Activated T-helper 1 cell treated with anti-CD3 and anti-CD28 coated beads, Interleukin-12 subunit alpha, Interleukin-12 subunit beta, Interleukin-2, Interleukin-4 antibody, amounts not matched to agents 30 ng/mL and 10 ng/mL and 1 ng/mL, durations not matched to agents 14 hours and 24 hours and 36 hours (primary cell): ENCODE data around the gene OR6P1. TPM values are rescaled to one million over a fixed set of nuclear protein-coding genes. Genes with fewer than 3 reads are reported as not detected.

Experiments
- DNase-seq: peaks from one replicate; pipeline ENCODE4 v3.0.0; 2021; ENCODE audit warnings: low spot score
- H3K27ac Mint-ChIP-seq: one replicate; pipeline ENCODE4 v1.8.0; 2021; ENCODE audit warnings: mild to moderate bottlenecking, mixed read lengths
- H3K27me3 Mint-ChIP-seq: one replicate; pipeline ENCODE4 v1.8.0; 2022; ENCODE audit warnings: mild to moderate bottlenecking, moderate library complexity, mixed read lengths; ENCODE audit not compliant: insufficient read depth
- H3K36me3 Mint-ChIP-seq: one replicate; pipeline ENCODE4 v1.8.0; 2021; ENCODE audit warnings: low read depth, mixed read lengths
- H3K4me1 Mint-ChIP-seq: one replicate; pipeline ENCODE4 v1.8.0; 2021; ENCODE audit warnings: low read depth, mixed read lengths
- H3K4me3 Mint-ChIP-seq: one replicate; pipeline ENCODE4 v1.8.0; 2021; ENCODE audit warnings: mild to moderate bottlenecking, moderate library complexity, mixed read lengths
- H3K9me3 Mint-ChIP-seq: one replicate; pipeline ENCODE4 v1.8.0; 2021; ENCODE audit warnings: mixed read lengths
- intact Hi-C: fragments of 100-400 bp; cut with micrococcal nuclease; formaldehyde crosslinking; loops from one replicate; pipeline ENCODE4 v1.15.1; 2024
- total RNA-seq: library from RNA; stranded (reverse); gene quantifications from 2 replicates; pipeline ENCODE4 v1.2.3, GENCODE V29; 2022

Gene OR6P1
- total RNA-seq, result not detected in 2 replicates

DNA sequence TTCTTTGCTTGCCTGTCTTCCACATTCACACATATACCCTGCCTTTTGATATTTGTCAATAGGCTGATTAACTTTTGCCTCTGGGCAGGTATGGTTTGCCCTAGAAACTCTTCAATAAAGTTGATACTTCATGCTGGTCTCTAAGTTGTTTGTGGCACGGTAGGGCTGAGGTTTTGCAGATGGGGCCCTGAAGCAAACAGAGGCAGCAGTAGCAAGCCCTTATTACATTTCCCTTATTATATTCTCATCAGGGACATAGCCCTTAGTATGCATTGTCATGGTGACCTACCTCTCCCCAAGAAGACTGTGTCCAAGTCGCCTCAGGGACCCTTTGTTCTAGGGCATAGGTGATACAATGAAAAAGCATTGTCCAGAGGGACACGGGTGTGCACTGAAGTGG lies at the start of gene OR6P1:
OR6P1 (minus strand) TSS at position 101 of the 400 bp plus-strand sequence. CDS start 6,976 bp downstream, outside the sequence.
- H3K9me3 Mint-ChIP-seq, result no peaks in the 10 kb centered on the region
- H3K36me3 Mint-ChIP-seq, result no peaks in the 10 kb centered on the region

GRCh38 chr1:158613764-158614163 lies 43.4 kb upstream of the OR6P1 start:
- DNase-seq, result no peak
- no peak overlapping the region for H3K4me3 Mint-ChIP-seq
- H3K27ac Mint-ChIP-seq, result no peak overlapping the region
- peaks cover 8% of the 10 kb centered on the region for H3K27me3 Mint-ChIP-seq
- no peaks in the 10 kb centered on the region for H3K36me3 Mint-ChIP-seq
- H3K4me1 Mint-ChIP-seq, result peaks cover 5% of the 10 kb centered on the region
- no peaks in the 10 kb centered on the region for H3K9me3 Mint-ChIP-seq
- intact Hi-C loops, result no loop called here

More for the DNA sequence above, at the start of gene OR6P1:
- H3K27ac Mint-ChIP-seq, result no peak within 1 kb of the TSS
- H3K4me3 Mint-ChIP-seq, result no peak within 1 kb of the TSS
- peaks cover 2% of the 10 kb centered on the region for H3K27me3 Mint-ChIP-seq
- intact Hi-C loops, result no loop called here
- no peaks in the 10 kb centered on the region for H3K4me1 Mint-ChIP-seq
- DNase-seq, result no peak

DNA sequence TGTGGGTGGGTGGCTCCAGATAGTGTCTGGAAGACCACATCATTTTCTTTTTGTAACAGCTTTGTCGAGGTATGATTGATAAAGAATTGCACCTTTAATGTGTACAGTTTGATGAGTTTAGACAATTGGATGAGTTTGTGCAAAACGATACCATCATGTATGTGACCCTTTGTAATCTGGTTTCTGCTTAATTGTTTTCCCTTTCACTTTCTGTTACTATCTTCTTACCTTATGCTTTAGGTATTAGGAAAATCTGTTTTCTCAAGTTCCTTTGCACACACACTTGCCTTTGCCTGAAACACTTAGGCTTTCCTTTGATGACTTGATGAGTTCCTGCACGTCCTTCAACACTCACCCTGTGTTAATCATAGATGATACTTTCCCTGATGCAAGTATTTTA lies 41.5 kb upstream of the OR6P1 start:
- DNase-seq, result no peak
- Mint-ChIP-seq H3K4me3 (no peak overlapping the region), H3K27ac (no peak overlapping the region), H3K27me3 (peaks cover 3% of the 10 kb centered on the region), H3K36me3 (no peaks in the 10 kb centered on the region), H3K9me3 (no peaks in the 10 kb centered on the region), H3K4me1 (peaks cover 5% of the 10 kb centered on the region)
- intact Hi-C loops, result no loop called here

DNA sequence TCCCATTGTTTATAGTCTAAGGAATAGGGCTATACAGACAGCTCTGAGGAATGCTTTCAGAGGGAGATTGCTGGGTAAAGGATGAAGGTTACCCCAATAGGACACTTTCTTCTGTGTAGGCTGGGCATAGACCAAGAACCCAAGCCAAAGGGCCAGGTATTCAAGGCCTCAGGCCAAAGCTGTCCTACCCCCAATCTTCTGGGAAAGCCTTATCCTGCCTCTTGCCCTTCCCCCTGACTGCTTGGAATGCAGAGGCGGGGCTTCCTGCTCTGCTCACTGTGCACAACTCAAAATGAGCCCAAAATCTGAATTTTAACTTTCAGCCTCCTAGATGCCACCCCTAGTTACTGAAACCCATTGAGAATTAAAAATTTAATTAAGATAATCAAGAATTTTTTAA lies 36.9 kb upstream of the OR6P1 start:
- H3K4me1 Mint-ChIP-seq, result peaks cover 5% of the 10 kb centered on the region
- no peaks in the 10 kb centered on the region for H3K36me3 Mint-ChIP-seq
- no peak overlapping the region for H3K27ac Mint-ChIP-seq
- peaks cover 4% of the 10 kb centered on the region for H3K27me3 Mint-ChIP-seq
- DNase-seq, result no peak
- no peak overlapping the region for H3K4me3 Mint-ChIP-seq
- H3K9me3 Mint-ChIP-seq, result no peaks in the 10 kb centered on the region
- intact Hi-C loops, result no loop called here

GRCh38 chr1:158604968-158605367 lies 34.6 kb upstream of the OR6P1 start, which contains the start of gene OR10Z1:
Gene OR10Z1 (plus strand): TSS chr1:158605268. CDS start chr1:158606439, 1,171 bp downstream.
- Mint-ChIP-seq H3K4me3 (no peak within 1 kb of the TSS), H3K4me1 (no peaks in the 10 kb centered on the region), H3K9me3 (no peaks in the 10 kb centered on the region), H3K36me3 (no peaks in the 10 kb centered on the region), H3K27ac (no peak within 1 kb of the TSS), H3K27me3 (peaks cover 4% of the 10 kb centered on the region)
- intact Hi-C loops, result no loop called here
- DNase-seq, result no peak

DNA sequence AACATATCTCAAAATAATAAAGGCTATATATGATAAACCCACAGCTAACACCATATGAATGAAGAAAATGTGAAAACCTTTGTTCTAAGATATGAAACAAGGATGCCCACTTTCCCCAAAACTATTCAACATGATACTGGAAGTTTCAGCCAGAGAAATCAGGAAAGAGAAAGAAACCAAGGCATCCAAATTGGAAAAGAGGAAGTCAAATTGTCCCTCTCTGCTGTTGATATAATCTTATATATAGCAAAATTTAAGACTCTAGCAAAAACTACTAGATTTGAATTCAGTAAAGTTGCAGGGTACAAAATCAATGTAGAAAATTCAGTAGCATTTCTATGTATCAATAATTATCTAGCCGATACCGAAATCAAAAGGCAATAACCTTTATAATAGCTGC lies 30.4 kb upstream of the OR6P1 start:
- Mint-ChIP-seq H3K36me3 (no peaks in the 10 kb centered on the region), H3K4me3 (no peak overlapping the region), H3K27me3 (peaks cover 4% of the 10 kb centered on the region), H3K27ac (no peak overlapping the region), H3K9me3 (peaks cover 15% of the 10 kb centered on the region), H3K4me1 (no peaks in the 10 kb centered on the region)
- no peak for DNase-seq
- intact Hi-C loops, result no loop called here

DNA sequence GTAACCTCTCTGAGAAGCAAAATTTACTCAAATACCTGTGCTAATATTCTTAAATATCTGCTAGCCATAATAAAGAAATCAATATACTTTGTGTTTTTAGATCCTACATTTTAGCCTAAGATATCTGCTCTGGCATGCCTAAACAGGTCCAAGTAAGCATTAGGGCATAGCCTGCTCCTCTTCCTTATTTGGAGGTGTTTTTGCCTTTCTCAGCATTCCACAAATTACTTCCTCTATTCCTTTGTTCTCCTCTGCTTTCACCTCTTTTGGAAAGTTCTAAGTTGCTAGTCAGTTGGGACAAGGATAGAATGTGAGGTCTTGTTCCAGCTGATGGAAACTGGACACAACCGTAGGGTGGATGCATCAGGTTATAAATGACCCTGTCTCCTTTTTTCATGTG lies 16.6 kb upstream of the OR6P1 start:
- intact Hi-C loops, result no loop called here
- no peak overlapping the region for H3K27ac Mint-ChIP-seq
- no peaks in the 10 kb centered on the region for H3K4me1 Mint-ChIP-seq
- H3K9me3 Mint-ChIP-seq, result no peaks in the 10 kb centered on the region
- H3K36me3 Mint-ChIP-seq, result no peaks in the 10 kb centered on the region
- H3K4me3 Mint-ChIP-seq, result no peak overlapping the region
- DNase-seq, result no peak
- peaks cover 2% of the 10 kb centered on the region for H3K27me3 Mint-ChIP-seq

- Mint-ChIP-seq H3K4me3 (no peak overlapping the region), H3K27me3 (peaks cover 2% of the 10 kb centered on the region), H3K36me3 (no peaks in the 10 kb centered on the region), H3K9me3 (no peaks in the 10 kb centered on the region), H3K4me1 (no peaks in the 10 kb centered on the region), H3K27ac (no peak overlapping the region)
- no peak for DNase-seq
- intact Hi-C loops, result no loop called here
These were observed 13.6 kb upstream of the OR6P1 start for GRCh38 chr1:158583962-158584361.

- Mint-ChIP-seq H3K9me3 (no peaks in the 10 kb centered on the region), H3K27ac (no peak within 1 kb of the TSS), H3K4me3 (no peak within 1 kb of the TSS), H3K4me1 (no peaks in the 10 kb centered on the region), H3K36me3 (no peaks in the 10 kb centered on the region), H3K27me3 (peaks cover 1% of the 10 kb centered on the region)
- intact Hi-C loops, result no loop called here
- DNase-seq, result no peak
These were observed 9.4 kb upstream of the OR6P1 start, which contains the start of gene OR10X1 for GRCh38 chr1:158579733-158580132. Gene OR10X1 (minus strand): TSS chr1:158579899. CDS start chr1:158579899, 0 bp downstream.

DNA sequence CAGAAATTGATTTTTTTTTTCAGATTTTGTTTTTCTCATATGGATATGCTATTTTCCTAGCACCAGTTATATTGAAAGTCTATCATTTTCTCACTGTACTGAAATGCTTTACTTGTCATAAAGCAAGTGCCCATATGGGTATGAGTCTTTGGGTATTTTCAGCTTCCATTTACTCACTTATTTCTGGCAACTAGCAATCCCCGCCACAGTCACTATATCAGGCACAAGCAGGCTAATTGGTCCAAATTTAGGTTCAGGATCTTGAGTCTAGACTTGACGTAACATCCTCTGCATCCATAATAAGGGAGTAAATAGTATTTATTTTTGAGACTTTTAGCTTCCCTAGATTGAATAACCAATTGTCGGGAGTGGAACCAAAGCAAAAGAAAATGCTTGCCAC lies 7.2 kb upstream of the OR6P1 start:
- no peaks in the 10 kb centered on the region for H3K4me1 Mint-ChIP-seq
- no peaks in the 10 kb centered on the region for H3K9me3 Mint-ChIP-seq
- intact Hi-C loops, result no loop called here

DNA sequence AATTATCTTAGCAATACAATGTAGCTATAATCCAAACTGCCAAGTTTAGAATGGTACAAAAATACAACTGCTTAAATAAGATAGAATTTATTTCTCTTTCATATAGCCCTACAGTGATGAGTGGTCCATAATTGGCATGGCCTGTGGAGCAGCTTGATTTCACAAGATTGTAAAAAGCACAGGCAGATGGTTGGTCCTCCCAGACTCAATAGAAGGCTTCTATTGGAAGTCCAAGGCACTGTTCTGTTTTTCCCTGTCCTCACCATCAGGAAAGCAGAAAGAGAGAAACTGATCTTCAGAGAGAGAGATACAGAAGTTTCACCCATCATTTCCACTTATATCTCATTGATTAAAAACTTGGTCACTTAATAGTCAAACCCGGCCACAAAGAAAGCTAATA lies 1.8 kb upstream of the OR6P1 start:
- Mint-ChIP-seq H3K27ac (no peak overlapping the region), H3K36me3 (no peaks in the 10 kb centered on the region), H3K27me3 (peaks cover 2% of the 10 kb centered on the region), H3K4me1 (no peaks in the 10 kb centered on the region), H3K4me3 (no peak overlapping the region), H3K9me3 (no peaks in the 10 kb centered on the region)
- no peak for DNase-seq
- intact Hi-C loops, result no loop called here

More for the DNA sequence above, 7.2 kb upstream of the OR6P1 start:
- Mint-ChIP-seq H3K27me3 (no peaks in the 10 kb centered on the region), H3K36me3 (no peaks in the 10 kb centered on the region), H3K27ac (no peak overlapping the region), H3K4me3 (no peak overlapping the region)
- DNase-seq, result no peak

DNA sequence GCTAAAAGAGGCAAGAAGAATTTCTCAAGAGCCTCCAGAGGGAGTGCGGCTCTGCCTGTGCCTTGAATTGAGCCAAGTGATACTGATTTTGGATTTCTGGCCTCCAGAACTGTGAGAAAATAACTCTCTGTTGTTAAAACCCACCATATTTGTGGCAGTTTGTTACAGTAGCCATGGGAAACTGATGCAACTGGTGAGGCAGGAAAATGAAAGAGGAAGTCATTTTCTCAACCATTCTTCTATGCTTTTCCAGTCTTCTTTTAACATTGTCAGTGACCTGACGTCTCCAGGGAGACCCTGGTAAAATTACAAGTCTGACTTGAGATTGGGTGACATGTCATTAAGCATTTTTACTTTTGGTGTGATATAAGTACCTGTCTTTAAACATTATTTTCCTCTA lies 5.8 kb downstream of the OR6P1 start:
- intact Hi-C loops, result no loop called here
- no peaks in the 10 kb centered on the region for H3K9me3 Mint-ChIP-seq
- H3K4me3 Mint-ChIP-seq, result no peak overlapping the region
- H3K36me3 Mint-ChIP-seq, result no peaks in the 10 kb centered on the region
- no peaks in the 10 kb centered on the region for H3K4me1 Mint-ChIP-seq
- no peak for DNase-seq
- H3K27ac Mint-ChIP-seq, result no peak overlapping the region
- no peaks in the 10 kb centered on the region for H3K27me3 Mint-ChIP-seq

DNA sequence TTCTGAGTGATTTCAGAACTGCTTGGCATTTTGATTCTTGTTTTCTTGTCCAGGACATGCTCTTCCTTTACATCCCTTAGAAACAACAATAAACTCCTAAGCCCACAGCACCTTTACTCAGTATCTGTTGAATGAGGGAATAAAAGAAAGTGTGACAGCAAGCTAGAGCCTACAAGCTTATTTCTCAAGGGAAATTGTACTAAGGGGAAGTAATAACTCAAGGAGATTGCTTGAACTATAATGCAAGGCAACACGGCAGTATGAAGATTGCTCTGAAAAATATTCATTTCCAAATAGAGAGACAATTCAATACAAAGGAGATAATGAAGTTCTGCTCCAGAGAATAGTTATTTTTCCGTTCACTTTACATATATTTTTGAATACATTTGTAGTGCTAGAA lies 6.5 kb downstream of the OR6P1 start:
- Mint-ChIP-seq H3K27ac (no peak overlapping the region), H3K36me3 (no peaks in the 10 kb centered on the region), H3K27me3 (no peaks in the 10 kb centered on the region), H3K4me1 (no peaks in the 10 kb centered on the region), H3K4me3 (no peak overlapping the region), H3K9me3 (no peaks in the 10 kb centered on the region)
- intact Hi-C loops, result no loop called here
- DNase-seq, result no peak

- intact Hi-C loops, result no loop called here
- Mint-ChIP-seq H3K9me3 (no peaks in the 10 kb centered on the region), H3K27ac (no peak overlapping the region), H3K4me3 (no peak overlapping the region), H3K36me3 (no peaks in the 10 kb centered on the region), H3K27me3 (peaks cover under 1% of the 10 kb centered on the region), H3K4me1 (no peaks in the 10 kb centered on the region)
- no peak for DNase-seq
These were observed 10.7 kb downstream of the OR6P1 start for GRCh38 chr1:158559696-158560095.
